ENCODE data around the gene PPP5C. TPM values are rescaled to one million over a fixed set of nuclear protein-coding genes. Genes with fewer than 3 reads are reported as not detected.
"Not testable (repeated sequence)": the region's sequence is repeated elsewhere in the genome, so short reads cannot be mapped to it uniquely, and the experiment has no call there.

The PPP5C gene
- total RNA-seq, 1 experiment from 2014 or later: 58.1 TPM

GRCh38 chr19:46394402-46394797 lies 47.5 kb downstream of the PPP5C start:
- ChIA-PET POLR2A (interaction anchor here (0.6 to 0.7 kb wide), 2 partner anchors 94 to 206 kb away, joined by 9 read pairs; no protein-coding TSS in a partner anchor), CTCF (interaction anchor here (0.6 to 0.9 kb wide), 4 partner anchors 48 to 578 kb away, joined by 3 to 6 read pairs (median 4); no protein-coding TSS in a partner anchor)
- no peak for TF ChIP-seq POLR2AphosphoS5 (IDR thresholded peaks at IDR 0.05; ENCODE audit: low read depth, low read length)
- TF ChIP-seq CTCF (IDR thresholded peaks at IDR 0.05): no peak
- TF ChIP-seq TCF7L2 (IDR thresholded peaks at IDR 0.05; ENCODE audit: low read depth, low read length): no peak
- no peak for TF ChIP-seq SIN3A (IDR thresholded peaks at IDR 0.05; ENCODE audit: borderline replicate concordance, insufficient read depth, low read depth, low read length)
- TF ChIP-seq, protein P1, sequence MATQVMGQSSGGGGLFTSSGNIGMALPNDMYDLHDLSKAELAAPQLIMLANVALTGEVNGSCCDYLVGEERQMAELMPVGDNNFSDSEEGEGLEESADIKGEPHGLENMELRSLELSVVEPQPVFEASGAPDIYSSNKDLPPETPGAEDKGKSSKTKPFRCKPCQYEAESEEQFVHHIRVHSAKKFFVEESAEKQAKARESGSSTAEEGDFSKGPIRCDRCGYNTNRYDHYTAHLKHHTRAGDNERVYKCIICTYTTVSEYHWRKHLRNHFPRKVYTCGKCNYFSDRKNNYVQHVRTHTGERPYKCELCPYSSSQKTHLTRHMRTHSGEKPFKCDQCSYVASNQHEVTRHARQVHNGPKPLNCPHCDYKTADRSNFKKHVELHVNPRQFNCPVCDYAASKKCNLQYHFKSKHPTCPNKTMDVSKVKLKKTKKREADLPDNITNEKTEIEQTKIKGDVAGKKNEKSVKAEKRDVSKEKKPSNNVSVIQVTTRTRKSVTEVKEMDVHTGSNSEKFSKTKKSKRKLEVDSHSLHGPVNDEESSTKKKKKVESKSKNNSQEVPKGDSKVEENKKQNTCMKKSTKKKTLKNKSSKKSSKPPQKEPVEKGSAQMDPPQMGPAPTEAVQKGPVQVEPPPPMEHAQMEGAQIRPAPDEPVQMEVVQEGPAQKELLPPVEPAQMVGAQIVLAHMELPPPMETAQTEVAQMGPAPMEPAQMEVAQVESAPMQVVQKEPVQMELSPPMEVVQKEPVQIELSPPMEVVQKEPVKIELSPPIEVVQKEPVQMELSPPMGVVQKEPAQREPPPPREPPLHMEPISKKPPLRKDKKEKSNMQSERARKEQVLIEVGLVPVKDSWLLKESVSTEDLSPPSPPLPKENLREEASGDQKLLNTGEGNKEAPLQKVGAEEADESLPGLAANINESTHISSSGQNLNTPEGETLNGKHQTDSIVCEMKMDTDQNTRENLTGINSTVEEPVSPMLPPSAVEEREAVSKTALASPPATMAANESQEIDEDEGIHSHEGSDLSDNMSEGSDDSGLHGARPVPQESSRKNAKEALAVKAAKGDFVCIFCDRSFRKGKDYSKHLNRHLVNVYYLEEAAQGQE (IDR thresholded peaks at IDR 0.05; ENCODE audit: insufficient read depth in 1 of 2, low read depth in 2 of 2, low read length in 1 of 2): no peak
- no TSS peak for BruUV-seq (replicated peaks)
- in situ Hi-C loops (cut with HindIII; ENCODE audit: low pct_unique_long_range_greater_than_20kb, low sequenced_read_pairs): no loop called here
- H3K4me3 ChIP-seq (ENCODE audit: low read depth in 2 of 2, low read length in 2 of 2): no peak overlapping the region
- H3K4me1 ChIP-seq (ENCODE audit: control insufficient read depth, insufficient read depth, low read length): no peaks in the 10 kb centered on the region
- no peak overlapping the region for H3K27ac ChIP-seq (ENCODE audit: low read length)
- intact Hi-C loops (cut with micrococcal nuclease; ENCODE audit: unreplicated experiment): loop anchor here (2.0 to 10.0 kb wide), 2 partner anchors 92 to 110 kb away; no protein-coding TSS in a partner anchor
- H3K9me3 ChIP-seq (ENCODE audit: control insufficient read depth, insufficient read depth, low read depth, low read length): no peaks in the 10 kb centered on the region
- ATAC-seq: no peak
- H3K27me3 ChIP-seq (ENCODE audit: control insufficient read depth, insufficient read depth, low read length): no peaks in the 10 kb centered on the region
- H3K36me3 ChIP-seq (ENCODE audit: control insufficient read depth, insufficient read depth, low read length): 0 out of 2 replicates have a peak, but pooled peaks cover 2% of the 10 kb centered on the region
- no peak for DNase-seq (ENCODE audit: low read depth, low spot score)

- H3K27ac ChIP-seq (ENCODE audit: low read length); POLR2A ChIA-PET; ATAC-seq; DNase-seq (ENCODE audit: low read depth, low spot score); H3K36me3 ChIP-seq (ENCODE audit: control insufficient read depth, insufficient read depth, low read length); H3K9me3 ChIP-seq (ENCODE audit: control insufficient read depth, insufficient read depth, low read depth, low read length); H3K4me1 ChIP-seq (ENCODE audit: control insufficient read depth, insufficient read depth, low read length); BruUV-seq (replicated peaks); in situ Hi-C loops (cut with HindIII; ENCODE audit: low pct_unique_long_range_greater_than_20kb, low sequenced_read_pairs); H3K27me3 ChIP-seq (ENCODE audit: control insufficient read depth, insufficient read depth, low read length); H3K4me3 ChIP-seq (ENCODE audit: low read depth in 2 of 2, low read length in 2 of 2): not testable (repeated sequence)
- intact Hi-C loops (cut with micrococcal nuclease; ENCODE audit: unreplicated experiment): loop anchor here (10.0 kb wide), 1 partner anchor 113 kb away; no protein-coding TSS in a partner anchor
- CTCF ChIA-PET: interaction anchor here (1.0 kb wide), 1 partner anchor 86 kb away, joined by 12 read pairs; no protein-coding TSS in a partner anchor
Observed at GRCh38 chr19:46397801-46398479, 51.1 kb downstream of the PPP5C start.

GRCh38 chr19:46402725-46403124 lies 55.8 kb downstream of the PPP5C start:
- Histone ChIP-seq H3K9me3 (ENCODE audit: control insufficient read depth, insufficient read depth, low read depth, low read length) (no peaks in the 10 kb centered on the region), H3K36me3 (ENCODE audit: control insufficient read depth, insufficient read depth, low read length) (no peaks in the 10 kb centered on the region), H3K4me3 (ENCODE audit: low read depth in 2 of 2, low read length in 2 of 2) (no peak overlapping the region), H3K27ac (ENCODE audit: low read length) (no peak overlapping the region), H3K4me1 (ENCODE audit: control insufficient read depth, insufficient read depth, low read length) (no peaks in the 10 kb centered on the region; the same call in 1 of the 2 replicates), H3K27me3 (ENCODE audit: control insufficient read depth, insufficient read depth, low read length) (no peaks in the 10 kb centered on the region)
- ChIA-PET CTCF (no interaction called here), POLR2A (no interaction called here)
- DNase-seq (ENCODE audit: low read depth, low spot score) (no peak), ATAC-seq (no peak)
- in situ Hi-C loops (cut with HindIII; ENCODE audit: low pct_unique_long_range_greater_than_20kb, low sequenced_read_pairs): no loop called here
- no peak for TF ChIP-seq TCF7L2 (IDR thresholded peaks at IDR 0.05; ENCODE audit: low read depth, low read length)
- TF ChIP-seq, protein P1 (IDR thresholded peaks at IDR 0.05; ENCODE audit: insufficient read depth in 1 of 2, low read depth in 2 of 2, low read length in 1 of 2): no peak
- no peak for TF ChIP-seq SIN3A (IDR thresholded peaks at IDR 0.05; ENCODE audit: borderline replicate concordance, insufficient read depth, low read depth, low read length)
- no peak for TF ChIP-seq CTCF (IDR thresholded peaks at IDR 0.05)
- no peak for TF ChIP-seq POLR2AphosphoS5 (IDR thresholded peaks at IDR 0.05; ENCODE audit: low read depth, low read length)
- intact Hi-C loops (cut with micrococcal nuclease; ENCODE audit: unreplicated experiment): no loop called here
- BruUV-seq (replicated peaks): no TSS peak

All from Panc1 (cell line).